Left cardiac atrium (tissue), 4 donors: ENCODE data around the gene SFT2D1. TPM values are rescaled to one million over a fixed set of nuclear protein-coding genes. Genes with fewer than 3 reads are reported as not detected.
"Not testable (repeated sequence)": the region's sequence is repeated elsewhere in the genome, so short reads cannot be mapped to it uniquely, and the experiment has no call there.

Experiments used
- ATAC-seq, 2 donors: fragments of 200-7000 bp; cut with Tn5 transposase; one replicate each; pipeline ENCODE4 v1.9.1; 2020; ENCODE audit warnings: mild to moderate bottlenecking in 2 of 2, moderate library complexity in 2 of 2
- DNase-seq: peaks from one replicate; pipeline ENCODE4 v3.0.0-alpha.2; 2020
- intact Hi-C, 2 donors: fragments of 100-400 bp; cut with DNase I; formaldehyde crosslinking; loops; one replicate each; pipeline versions ENCODE4 v1.14.1 to v1.15.1; 2022 to 2023
- long read RNA-seq: library from polyadenylated mRNA; unstranded; transcript quantifications from one replicate; pipeline ENCODE4 v2.0.0, GENCODE V29; 2021
- total RNA-seq, 2 donors: library from RNA; stranded (reverse); fragmentation: NEBNext Ultra II Directional; extraction: Animal tissue kit (Norgen Biotek cat#: 25700); gene quantifications; one replicate each; pipeline ENCODE4 v1.2.1, GENCODE V29; 2021
- donor health status: DM: no; HTN: yes; CAD: no.
- donor health status: DM: no; HTN: yes; CAD: no; lungs with severe emphysema.
- donor health status: DM: yes; HTN: yes; CAD: no.
- donor health status: Dilated cardiomyopathy.

The SFT2D1 gene
- total RNA-seq = 10 to 100 TPM; 26.3 to 28.0 TPM
- long read RNA-seq, transcript SFT2D1-201 (8 exons, 1,079 nt) = major isoform, 8 of 15 reads
- long read RNA-seq, partial matches to known transcripts = 1 of 15 reads
- long read RNA-seq, other reads (novel, unspliced or antisense) = 6 of 15 reads

- DNase-seq = peak; percentile 93
- intact Hi-C loops = loop anchor here in 1 of 2 donors (5.0 kb wide), 1 partner anchor 35 kb away; no protein-coding TSS in a partner anchor
- ATAC-seq = peak; percentile 98 to 99
These were observed at the start of gene SFT2D1 for GRCh38 chr6:166342349-166343149. Gene SFT2D1, minus strand, starts transcription at chr6:166342545. Its CDS starts 64 bp downstream, at chr6:166342481.

- intact Hi-C loops = no loop called here
- DNase-seq = no peak
- ATAC-seq = no peak
These were observed 46.8 kb upstream of the SFT2D1 start for GRCh38 chr6:166389119-166389518.

GRCh38 chr6:166388290-166389004, 46.1 kb upstream of the SFT2D1 start:
- intact Hi-C loops = no loop called here
- no peak for ATAC-seq
- DNase-seq = no peak

- ATAC-seq = no peak
- no peak for DNase-seq
- intact Hi-C loops = no loop called here
These were observed 45.4 kb upstream of the SFT2D1 start for GRCh38 chr6:166387642-166388289.

GRCh38 chr6:166387098-166387497, 44.8 kb upstream of the SFT2D1 start:
- intact Hi-C loops, DNase-seq, ATAC-seq: not testable (repeated sequence)

- ATAC-seq = no peak
- intact Hi-C loops = no loop called here
- DNase-seq = no peak
These were observed 43.8 kb upstream of the SFT2D1 start for GRCh38 chr6:166386111-166386510.

- peak; percentile 46 for DNase-seq
- ATAC-seq, intact Hi-C loops: not testable (repeated sequence)
These were observed 41.5 kb upstream of the SFT2D1 start for GRCh38 chr6:166383802-166384363.

- ATAC-seq = peak; percentile 97 to 99
- intact Hi-C loops = no loop called here
- peak; percentile 96 for DNase-seq
These were observed 40.8 kb upstream of the SFT2D1 start, which contains the start of gene MPC1 for GRCh38 chr6:166382933-166383801. Gene MPC1, minus strand, starts transcription at chr6:166382940. Its CDS starts 64 bp downstream, at chr6:166382876.

- intact Hi-C loops = no loop called here
- no peak for DNase-seq
- ATAC-seq = peak; percentile 12 to 25
These were observed 40.2 kb upstream of the SFT2D1 start for GRCh38 chr6:166382500-166382932.

- peak; percentile 36 to 62 for ATAC-seq
- intact Hi-C loops = no loop called here
- DNase-seq = peak; percentile 71
These were observed 39.6 kb upstream of the SFT2D1 start for GRCh38 chr6:166381733-166382499.

GRCh38 chr6:166381381-166381732, 39.0 kb upstream of the SFT2D1 start:
- no peak for ATAC-seq

GRCh38 chr6:166379800-166380199, 37.5 kb upstream of the SFT2D1 start:
- intact Hi-C loops = loop anchor here in 1 of 2 donors (5.0 kb wide), 1 partner anchor 37 kb away; the partner anchor contains the start of gene SFT2D1
- ATAC-seq (no peak), DNase-seq (no peak)

More at GRCh38 chr6:166381381-166381732, 39.0 kb upstream of the SFT2D1 start:
- intact Hi-C loops = no loop called here
- no peak for DNase-seq

- DNase-seq (no peak), ATAC-seq (no peak)
- intact Hi-C loops = loop anchor here in 1 of 2 donors (5.0 kb wide), 1 partner anchor 37 kb away; the partner anchor contains the start of gene SFT2D1
These were observed 36.8 kb upstream of the SFT2D1 start for GRCh38 chr6:166379103-166379586.

- no peak for ATAC-seq
- intact Hi-C loops = loop anchor here in 1 of 2 donors (5.0 kb wide), 1 partner anchor 35 kb away; the partner anchor contains the start of gene SFT2D1
- no peak for DNase-seq
These were observed 35.4 kb upstream of the SFT2D1 start for GRCh38 chr6:166377721-166378120.

- intact Hi-C loops = loop anchor here in 1 of 2 donors (5.0 kb wide), 1 partner anchor 33 kb away; the partner anchor contains the start of gene SFT2D1
- no peak for DNase-seq
These were observed 32.7 kb upstream of the SFT2D1 start for GRCh38 chr6:166375013-166375412.

GRCh38 chr6:166370489-166370888, 28.1 kb upstream of the SFT2D1 start:
- no peak for ATAC-seq
- intact Hi-C loops = no loop called here
- no peak for DNase-seq

More at GRCh38 chr6:166375013-166375412, 32.7 kb upstream of the SFT2D1 start:
- ATAC-seq = no peak

GRCh38 chr6:166369782-166370181, 27.4 kb upstream of the SFT2D1 start:
- intact Hi-C loops = no loop called here
- ATAC-seq (no peak), DNase-seq (no peak)
